Stimulated activated CD4-positive, alpha-beta T cell treated with anti-CD3 and anti-CD28 coated beads, Interleukin-1b, Interleukin-23, amount 100 ng/mL, for 48 hours (primary cell): Measurements from ENCODE around the gene LRR1.
A peak's percentile ranks its signal among the peaks of the same experiment; 100 is the strongest.

ENCODE experiments used
- DNase-seq: peaks from one replicate; pipeline ENCODE4 v3.0.0-alpha.2; 2020

LRR1 gene, protein sequence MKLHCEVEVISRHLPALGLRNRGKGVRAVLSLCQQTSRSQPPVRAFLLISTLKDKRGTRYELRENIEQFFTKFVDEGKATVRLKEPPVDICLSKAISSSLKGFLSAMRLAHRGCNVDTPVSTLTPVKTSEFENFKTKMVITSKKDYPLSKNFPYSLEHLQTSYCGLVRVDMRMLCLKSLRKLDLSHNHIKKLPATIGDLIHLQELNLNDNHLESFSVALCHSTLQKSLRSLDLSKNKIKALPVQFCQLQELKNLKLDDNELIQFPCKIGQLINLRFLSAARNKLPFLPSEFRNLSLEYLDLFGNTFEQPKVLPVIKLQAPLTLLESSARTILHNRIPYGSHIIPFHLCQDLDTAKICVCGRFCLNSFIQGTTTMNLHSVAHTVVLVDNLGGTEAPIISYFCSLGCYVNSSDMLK

DNA sequence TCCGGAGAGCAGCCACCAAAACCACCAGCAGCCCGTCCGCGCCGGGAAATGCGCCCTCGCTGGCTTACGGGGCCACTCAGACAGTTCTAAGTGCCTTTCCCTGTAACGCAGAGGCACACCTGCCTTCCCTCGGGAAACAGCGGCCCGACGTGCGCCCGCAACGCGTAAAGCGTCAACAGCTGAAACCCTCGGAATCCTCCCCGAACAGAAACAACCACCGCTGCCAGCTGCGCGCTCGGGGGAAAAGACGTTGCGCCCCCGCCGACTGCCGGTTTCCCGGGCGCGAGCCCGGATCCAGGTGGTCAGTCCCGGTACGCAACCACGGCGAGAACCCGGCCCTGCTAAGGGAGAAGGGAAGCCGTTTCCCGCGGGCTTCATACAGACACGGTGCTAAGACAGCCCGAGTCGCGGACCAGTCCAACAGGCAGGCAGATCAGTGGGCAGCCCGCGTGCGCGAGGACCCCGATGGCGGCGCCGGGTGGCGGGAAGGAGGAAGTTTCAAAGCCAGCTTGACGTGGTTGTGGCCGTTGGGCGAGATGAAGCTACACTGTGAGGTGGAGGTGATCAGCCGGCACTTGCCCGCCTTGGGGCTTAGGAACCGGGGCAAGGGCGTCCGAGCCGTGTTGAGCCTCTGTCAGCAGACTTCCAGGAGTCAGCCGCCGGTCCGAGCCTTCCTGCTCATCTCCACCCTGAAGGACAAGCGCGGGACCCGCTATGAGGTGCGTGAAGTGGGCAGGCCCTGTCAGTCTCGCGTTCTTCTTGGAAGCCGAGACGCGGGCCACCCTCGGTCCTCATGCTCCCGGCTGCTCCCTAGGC lies at the start of gene LRR1:
Gene LRR1 (plus strand): TSS at position 456 of the 816 bp plus-strand sequence. CDS start 81 bp downstream, at position 537.
- peak; percentile 80 for DNase-seq

DNA sequence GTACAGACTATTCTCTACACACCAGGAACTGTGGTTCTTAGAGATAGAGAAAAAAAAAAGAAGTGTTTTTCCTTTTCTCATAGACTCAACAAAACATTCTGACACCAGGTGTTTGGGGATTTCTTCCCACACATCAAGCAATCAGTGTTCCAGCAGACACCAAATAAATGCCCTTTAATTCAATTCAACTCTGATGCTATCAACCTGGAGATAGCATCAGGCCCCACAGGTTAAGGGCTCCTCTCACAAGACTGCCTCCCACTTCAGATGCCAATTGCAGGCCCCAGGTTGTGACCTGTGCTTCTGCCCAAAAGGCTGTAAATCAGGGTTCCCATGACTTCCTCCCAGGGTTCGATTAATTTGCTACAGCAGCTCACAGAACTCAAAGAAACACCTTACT lies 49.3 kb upstream of the LRR1 start:
- no peak for DNase-seq

- DNase-seq, result no peak
These were observed 48.9 kb upstream of the LRR1 start for GRCh38 chr14:49549881-49550280.

DNA sequence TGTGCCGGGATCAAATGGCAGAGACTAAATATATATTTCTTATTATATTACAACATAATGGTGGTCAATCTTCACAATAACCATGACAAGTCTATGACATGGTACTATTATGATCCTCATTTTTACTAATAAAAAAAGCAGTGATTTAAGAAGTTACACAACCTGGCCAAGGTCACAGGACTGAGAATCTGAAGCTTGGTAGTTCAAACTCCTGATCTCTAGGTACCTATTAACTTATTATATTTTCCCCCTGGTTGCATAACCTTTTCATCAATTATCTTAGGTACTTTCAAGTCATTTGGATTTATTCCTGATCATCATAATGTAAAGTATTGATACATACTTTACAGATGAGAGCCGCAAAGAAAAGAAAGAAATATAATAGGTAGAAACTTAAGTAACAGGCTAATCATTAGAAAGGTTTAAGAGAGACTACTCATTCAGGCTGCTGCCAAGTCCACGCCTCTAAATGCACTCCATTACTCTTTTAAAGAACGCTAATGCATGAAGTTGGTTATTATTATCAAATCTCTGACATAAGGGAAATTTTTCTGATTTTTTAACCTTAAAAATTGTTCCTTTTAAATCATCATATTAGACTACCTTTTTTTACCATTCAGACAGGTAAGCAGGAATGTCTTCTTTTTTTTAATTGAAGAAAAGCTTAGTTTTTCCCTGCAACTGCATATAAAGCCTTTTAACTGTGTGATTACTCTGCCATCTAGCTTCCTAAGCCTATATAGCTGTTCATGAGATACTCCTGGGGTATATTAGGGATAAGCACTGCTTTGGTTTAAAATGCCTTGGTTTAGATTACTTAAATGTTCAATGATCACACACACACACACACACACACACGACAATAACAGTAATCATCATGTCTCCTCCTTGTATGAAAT lies 48.2 kb upstream of the LRR1 start:
- DNase-seq, result no peak

DNA sequence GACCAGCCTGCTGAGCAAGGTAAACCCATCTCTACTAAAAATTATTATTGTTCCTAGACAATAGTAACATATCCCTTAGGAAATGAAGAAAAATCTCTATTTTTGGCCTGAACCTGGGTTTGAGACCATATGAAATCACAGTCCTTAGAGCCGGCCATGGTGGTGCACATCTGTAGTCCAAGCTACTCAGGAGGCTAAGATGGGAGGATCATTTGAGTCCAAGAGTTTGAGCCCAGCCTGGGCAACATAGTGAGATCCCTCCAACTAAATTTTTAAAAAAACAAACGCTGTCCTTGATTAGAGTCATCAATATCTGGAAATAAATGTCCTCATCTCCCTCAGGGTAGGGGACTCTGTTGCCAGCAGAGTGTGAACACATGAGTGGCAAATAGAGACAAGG lies 47.2 kb upstream of the LRR1 start:
- DNase-seq, result no peak

DNA sequence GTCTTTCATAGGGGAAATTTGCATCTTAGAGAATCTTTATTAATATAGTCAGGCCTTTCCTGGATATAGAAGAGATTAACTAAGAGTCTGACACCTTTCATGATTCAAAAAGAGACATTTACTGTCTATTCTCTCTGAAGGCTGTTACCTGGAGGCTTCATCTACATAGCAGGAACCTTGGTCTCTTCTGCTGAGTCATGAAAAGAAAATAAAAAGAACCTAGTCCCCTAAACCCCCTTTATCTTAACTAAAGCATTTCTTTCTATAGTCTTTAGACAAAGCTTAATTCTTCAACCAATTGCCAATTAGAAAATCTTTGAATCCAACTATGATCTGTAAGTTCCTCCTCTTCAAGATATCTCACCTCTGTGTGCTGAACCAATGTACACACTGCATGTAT lies 45.6 kb upstream of the LRR1 start:
- no peak for DNase-seq

GRCh38 chr14:49553892-49554291 lies 44.8 kb upstream of the LRR1 start:
- DNase-seq, result no peak

GRCh38 chr14:49559979-49560768 lies 38.6 kb upstream of the LRR1 start:
- no peak for DNase-seq

DNA sequence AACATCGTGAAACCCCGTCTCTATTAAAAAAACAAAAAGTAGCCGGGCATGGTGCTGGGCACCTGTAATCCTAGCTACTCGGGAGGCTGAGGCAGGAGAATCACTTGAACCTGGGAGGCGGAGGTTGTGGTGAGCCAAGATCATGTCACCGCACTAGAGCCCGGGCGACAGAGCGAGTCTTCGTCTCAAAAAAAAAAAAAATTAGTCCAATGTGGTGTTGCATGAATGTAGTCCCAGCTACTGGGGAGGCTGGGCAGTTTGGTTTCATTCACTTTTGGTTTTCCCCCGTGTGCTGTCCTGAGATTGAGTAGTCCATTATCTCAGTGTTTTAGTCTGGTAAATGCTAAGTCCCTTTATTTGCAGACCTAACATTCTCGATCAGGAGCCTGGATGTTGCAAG lies 32.0 kb upstream of the LRR1 start:
- DNase-seq, result no peak

DNA sequence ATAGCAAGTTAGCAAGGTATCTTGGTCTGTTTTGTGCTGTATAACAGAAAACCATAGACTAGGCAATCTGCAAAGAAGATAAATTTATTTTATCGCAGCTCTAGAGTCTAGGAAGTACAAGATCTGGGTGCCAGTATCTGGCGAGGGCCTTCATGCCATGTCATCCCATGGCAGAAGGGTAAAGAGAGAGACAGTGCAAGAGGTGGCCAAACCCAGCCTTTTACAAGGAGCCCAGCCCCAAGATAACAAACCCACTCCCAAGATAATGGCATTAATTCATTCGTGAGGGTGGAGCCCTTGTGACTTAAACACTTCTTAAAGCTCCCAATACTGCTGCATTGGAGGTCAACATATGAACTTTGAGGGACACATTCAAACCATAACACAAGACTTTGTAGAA lies 29.5 kb upstream of the LRR1 start:
- DNase-seq, result no peak

DNA sequence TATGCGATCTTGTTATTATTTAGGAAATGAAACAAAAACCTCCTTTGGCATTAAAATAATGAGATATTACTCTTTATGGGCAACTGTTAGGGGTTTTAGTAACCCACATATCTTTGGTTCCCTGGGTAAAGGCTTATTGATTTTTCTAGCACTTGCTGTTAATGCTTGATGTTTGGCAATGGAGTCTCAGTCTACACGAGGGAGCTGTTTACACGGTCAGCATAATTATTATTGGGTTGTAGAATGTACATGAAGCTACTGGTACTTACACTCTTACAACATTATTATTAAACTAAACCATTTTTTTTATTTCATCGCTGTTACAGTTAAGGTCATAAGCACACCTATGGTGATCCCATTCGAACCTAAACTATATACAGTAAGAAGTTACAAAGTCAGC lies 24.7 kb upstream of the LRR1 start:
- DNase-seq, result no peak

- DNase-seq, result no peak
These were observed 20.6 kb upstream of the LRR1 start for GRCh38 chr14:49578141-49578540.

DNA sequence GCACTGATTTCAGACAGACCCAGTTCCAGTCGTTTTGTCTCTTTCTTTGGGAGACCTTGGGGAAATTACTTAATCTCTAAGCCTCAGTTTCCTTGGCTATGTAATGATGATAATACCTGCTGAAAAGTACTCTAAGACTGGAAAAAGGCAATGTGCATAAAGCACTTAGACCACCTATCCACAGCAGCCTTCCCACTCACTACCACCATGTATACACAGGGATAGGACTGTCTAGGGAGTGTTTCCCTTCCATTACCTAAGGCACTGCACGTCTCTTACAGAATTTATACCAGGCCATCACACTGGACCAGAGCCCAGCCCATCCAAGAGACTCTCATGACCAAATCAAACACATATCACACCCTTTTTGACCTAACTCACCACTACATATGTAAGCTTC lies 18.9 kb upstream of the LRR1 start:
- no peak for DNase-seq

- no peak for DNase-seq
These were observed 17.3 kb upstream of the LRR1 start for GRCh38 chr14:49581209-49582112.

DNA sequence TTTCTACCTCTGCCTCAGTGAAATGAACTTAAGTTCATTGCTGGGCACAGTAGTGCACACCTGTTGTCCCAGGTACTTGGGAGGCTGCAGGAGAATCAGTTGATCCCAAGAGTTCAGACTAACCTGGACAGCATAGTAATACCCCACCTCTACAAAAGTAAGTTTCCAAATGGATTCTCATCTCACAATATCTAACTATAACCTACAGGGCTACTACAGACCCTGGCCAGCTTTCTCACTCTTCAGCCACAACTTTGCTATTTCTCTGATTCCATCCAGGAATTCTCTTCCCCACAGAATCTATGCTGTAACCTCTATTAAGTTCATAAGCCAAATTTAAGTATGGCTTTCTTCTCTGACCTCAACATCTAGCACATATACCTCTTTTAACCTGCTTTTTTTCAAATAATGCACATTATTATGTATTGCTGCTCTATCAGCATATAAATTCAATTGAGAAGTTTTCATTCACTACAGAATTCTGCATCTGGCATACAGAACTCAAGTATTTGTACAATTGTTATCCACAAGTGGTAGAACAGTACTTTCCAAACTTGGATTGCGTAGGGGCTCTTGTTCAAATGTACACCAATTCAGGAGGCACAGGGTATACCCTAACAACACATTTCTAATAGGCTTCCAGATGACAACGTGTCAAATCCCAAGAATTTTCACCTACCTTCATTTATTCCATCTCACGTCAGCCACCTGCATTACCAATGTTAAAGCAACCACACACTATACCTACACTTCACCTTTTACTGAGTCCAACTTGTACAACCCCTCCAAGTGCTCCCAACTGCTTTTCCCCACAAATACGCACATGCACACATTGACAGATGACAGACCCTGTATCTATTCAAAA lies 16.4 kb upstream of the LRR1 start:
- DNase-seq, result no peak

- DNase-seq, result no peak
These were observed 15.1 kb upstream of the LRR1 start for GRCh38 chr14:49583629-49584028.

DNA sequence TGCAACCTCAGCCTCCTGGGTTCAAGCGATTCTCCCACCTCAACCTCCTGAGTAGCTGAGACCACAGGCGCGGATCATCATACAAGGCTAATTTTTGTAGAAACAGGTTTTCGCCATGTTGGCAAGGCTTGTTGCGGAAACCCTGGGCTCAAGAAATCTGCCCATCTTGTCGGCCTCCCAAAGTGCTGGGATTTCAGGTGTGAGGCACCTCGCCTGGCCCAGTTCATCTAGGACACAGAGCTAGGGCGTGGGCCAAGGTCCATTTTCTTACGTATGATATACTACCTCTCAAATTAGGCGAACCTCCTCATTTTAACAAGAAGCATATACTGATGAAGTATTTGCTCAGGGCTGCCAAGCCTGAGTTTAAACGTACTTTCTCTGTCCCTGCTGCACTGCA lies 14.7 kb upstream of the LRR1 start:
- DNase-seq, result no peak

DNA sequence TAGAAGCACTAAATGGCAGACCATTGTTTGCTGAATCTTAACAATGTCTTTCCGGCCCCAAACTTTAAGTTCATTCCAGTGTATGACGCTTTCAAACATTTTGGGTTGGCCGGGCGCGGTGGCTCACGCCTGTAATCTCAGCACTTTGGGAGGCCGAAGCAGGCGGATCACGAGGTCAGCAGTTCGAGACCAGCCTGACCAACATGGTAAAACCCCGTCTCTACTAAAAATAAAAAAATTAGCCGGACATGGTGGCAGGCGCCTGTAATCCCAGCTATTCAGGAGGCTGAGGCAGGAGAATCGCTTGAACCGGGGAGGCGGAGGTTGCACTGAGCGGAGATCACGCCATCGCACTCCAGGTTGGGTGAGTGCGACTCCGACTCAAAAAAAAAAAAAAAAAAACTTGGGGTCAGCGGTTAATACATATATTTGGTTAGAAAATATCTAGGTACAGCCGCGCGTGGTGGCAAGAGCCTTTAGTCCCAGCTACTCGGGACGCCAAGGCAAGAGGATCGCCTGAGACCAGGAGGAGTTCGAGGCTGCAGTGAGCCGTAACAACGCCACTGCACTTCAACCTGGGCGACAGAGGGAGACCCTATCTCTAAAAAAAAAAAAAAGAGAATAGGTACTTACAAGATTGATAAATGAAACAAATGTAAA lies 13.6 kb upstream of the LRR1 start:
- DNase-seq, result peak; percentile 35

GRCh38 chr14:49585803-49586672 lies 12.7 kb upstream of the LRR1 start, which contains the start of gene RPS29:
Gene RPS29, minus strand, starts transcription at chr14:49586380. Its CDS starts 34 bp downstream, at chr14:49586346.
- DNase-seq, result peak; percentile 98
